Natural killer cell treated with Interleukin-12 subunit alpha and Interleukin-12 subunit beta and Interleukin-15 and Interleukin-18, amount 100 ng/mL, for 72 hours (primary cell): ENCODE measurements around the gene NUP133. TPM values are rescaled to one million over a fixed set of nuclear protein-coding genes. Genes with fewer than 3 reads are reported as not detected.

Experiments
- ATAC-seq, 2 donors: fragments of 150-1000 bp; cut with Tn5 transposase in 1 of 2; sonication (Bioruptor Pico), chemical (Tn5 transposase) in 1 of 2; 2 replicates each; pipeline ENCODE4 v1.10.0; 2021
- DNase-seq: peaks from one replicate; pipeline ENCODE4 v3.0.0; 2022; ENCODE audit warnings: low spot score
- H3K27ac Mint-ChIP-seq, 2 donors: 1 replicate in 1 of 2; 2 replicates in 1 of 2; pipeline ENCODE4 v1.8.0; 2022; ENCODE audit warnings: mixed read lengths in 2 of 2, mild to moderate bottlenecking in 1 of 2, moderate library complexity in 1 of 2
- H3K27me3 Mint-ChIP-seq, 2 donors: 1 replicate in 1 of 2; 2 replicates in 1 of 2; pipeline ENCODE4 v1.8.0; 2022; ENCODE audit warnings: mixed read lengths in 2 of 2
- H3K36me3 Mint-ChIP-seq: one replicate; pipeline ENCODE4 v1.8.0; 2022; ENCODE audit warnings: mixed read lengths
- H3K4me1 Mint-ChIP-seq, 2 donors: 1 replicate in 1 of 2; 2 replicates in 1 of 2; pipeline ENCODE4 v1.8.0; 2022; ENCODE audit warnings: low read depth in 2 of 2, mixed read lengths in 2 of 2, mild to moderate bottlenecking in 1 of 2
- H3K4me3 Mint-ChIP-seq: one replicate; pipeline ENCODE4 v1.8.0; 2022; ENCODE audit warnings: mixed read lengths
- H3K9me3 Mint-ChIP-seq: 2 replicates; pipeline ENCODE4 v1.8.0; 2022; ENCODE audit warnings: mixed read lengths
- total RNA-seq, 2 donors: library from RNA; stranded (reverse); gene quantifications; one replicate each; pipeline ENCODE4 v1.2.3, GENCODE V29; 2022

Gene NUP133
- total RNA-seq, 2 donors from 2014 or later, result 41.4 to 47.9 TPM

GRCh38 chr1:229392936-229393335, 115.2 kb downstream of the NUP133 start:
- no peaks in the 10 kb centered on the region for H3K36me3 Mint-ChIP-seq
- H3K9me3 Mint-ChIP-seq, result no peaks in the 10 kb centered on the region
- DNase-seq, result no peak
- no peak overlapping the region for H3K4me3 Mint-ChIP-seq
- ATAC-seq, result no peak
- H3K4me1 Mint-ChIP-seq, result no peaks in the 10 kb centered on the region
- H3K27ac Mint-ChIP-seq, result no peak overlapping the region
- peaks cover 29 to 33% of the 10 kb centered on the region in 2 donors for H3K27me3 Mint-ChIP-seq

Other genes starting within 250 kb of the NUP133 start
- gene RAB4A, start 237.2 kb downstream of the NUP133 start, total RNA-seq, result 10 to 100 TPM; 24.5 to 32.8 TPM
- gene CCSAP, start 165.3 kb downstream of the NUP133 start, total RNA-seq, result 1 to 10 TPM; 6.7 to 6.9 TPM
- not detected for gene ACTA1, start 74.2 kb downstream of the NUP133 start, total RNA-seq
- 10 to 100 TPM; 25.7 to 39.0 TPM for gene ABCB10, start 50.4 kb upstream of the NUP133 start, total RNA-seq
- 10 to 100 TPM; 26.5 to 30.7 TPM for gene TAF5L, start 117.8 kb upstream of the NUP133 start, total RNA-seq
- 10 to 100 TPM; 16.4 to 38.2 TPM for gene URB2, start 117.9 kb upstream of the NUP133 start, total RNA-seq